ENCODE data around the gene C3orf18. TPM values are rescaled to one million over a fixed set of nuclear protein-coding genes. Genes with fewer than 3 reads are reported as not detected.
A peak's percentile ranks its signal among the peaks of the same experiment; 100 is the strongest.
"Not testable (repeated sequence)": the region's sequence is repeated elsewhere in the genome, so short reads cannot be mapped to it uniquely, and the experiment has no call there.

C3orf18 gene
- total RNA-seq, 1 donor: 6.2 TPM

DNA sequence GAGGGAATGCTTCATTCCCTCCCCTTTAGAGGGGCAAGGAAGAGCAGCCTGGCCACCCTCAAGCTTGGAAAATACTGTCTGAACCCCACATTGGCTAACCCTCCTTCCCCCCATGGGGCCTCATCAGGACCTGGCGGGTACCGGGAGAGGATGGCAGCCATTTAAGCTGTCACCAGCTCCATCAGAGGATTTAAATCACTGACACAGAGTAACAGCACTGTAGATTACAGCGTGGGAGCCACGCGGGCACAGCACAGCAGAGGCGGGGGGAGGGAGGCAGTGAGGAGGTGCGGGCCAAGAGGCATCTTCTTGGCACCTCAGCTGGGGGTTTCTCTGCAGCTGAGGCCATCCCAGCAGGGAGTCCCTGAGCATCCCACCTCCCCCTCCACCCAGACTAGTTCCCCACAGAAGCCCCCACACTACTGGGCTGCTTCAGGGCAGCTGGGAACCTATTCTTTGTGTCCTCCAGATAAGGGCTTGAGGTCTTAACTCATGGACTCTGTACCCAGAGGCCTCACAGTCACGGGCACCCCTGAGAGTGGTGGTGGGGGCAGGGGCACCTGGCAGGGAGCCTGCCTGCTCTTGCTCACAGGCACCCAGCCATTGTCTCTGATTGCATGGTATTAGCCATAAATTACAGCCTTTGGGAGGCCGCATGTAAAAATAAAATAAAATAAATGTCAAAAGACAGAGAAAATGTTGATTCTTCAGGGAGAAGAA is 42.2 kb downstream of the C3orf18 start:
- DNase-seq (ENCODE audit: low read depth in 2 of 3, low spot score in 2 of 3): no peak

- DNase-seq (ENCODE audit: low read depth in 2 of 3, low spot score in 2 of 3): no peak
Observed at GRCh38 chr3:50524746-50525145, 42.8 kb downstream of the C3orf18 start.

DNA sequence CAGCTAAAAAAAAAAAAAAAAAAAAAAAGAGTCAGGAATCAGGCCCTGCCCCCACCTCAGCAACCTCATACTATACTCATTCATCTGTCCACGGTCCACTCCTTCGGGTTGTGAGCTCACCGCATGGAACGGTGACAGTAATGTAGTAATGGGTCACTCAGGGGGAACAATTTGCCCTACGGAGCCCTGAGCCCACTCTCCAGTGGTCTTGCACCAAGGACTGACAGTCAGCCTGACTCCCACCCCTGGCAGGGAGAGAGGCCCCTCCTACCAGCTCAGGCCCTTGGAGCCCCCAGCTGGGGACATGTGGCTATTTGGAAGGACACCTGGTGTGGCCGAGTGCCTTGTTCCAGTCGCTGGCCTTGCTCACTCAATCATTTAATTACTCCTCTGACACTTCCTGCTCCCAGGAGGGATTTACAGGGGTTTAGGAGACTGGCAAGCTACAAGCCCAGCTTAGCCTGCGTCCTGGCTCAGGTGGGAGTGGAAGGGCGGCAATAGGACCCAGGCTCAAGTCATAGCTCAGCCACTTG is 44.2 kb downstream of the C3orf18 start:
- no peak for DNase-seq (ENCODE audit: low read depth in 2 of 3, low spot score in 2 of 3)

DNA sequence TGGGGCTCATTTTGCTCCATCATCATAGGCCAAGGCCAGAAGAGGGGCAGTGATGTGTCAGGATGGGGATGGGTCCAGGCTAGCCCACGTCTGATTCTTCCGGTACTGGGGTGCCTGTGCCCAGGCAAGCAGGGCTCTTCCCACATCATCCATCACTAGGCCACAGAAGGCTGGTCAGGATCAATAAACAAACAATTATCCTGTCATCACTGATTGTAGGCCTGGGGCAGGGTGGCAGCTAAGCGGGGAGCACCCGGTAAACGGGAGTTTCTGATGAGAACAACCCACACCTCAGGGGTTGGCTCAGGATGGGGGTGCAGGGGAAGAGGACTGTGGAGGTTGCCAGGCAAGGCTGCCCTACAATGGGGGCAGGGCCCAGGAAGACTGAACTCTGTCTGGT is 46.0 kb downstream of the C3orf18 start:
- no peak for DNase-seq (ENCODE audit: low read depth in 2 of 3, low spot score in 2 of 3)

GRCh38 chr3:50520849-50521248 is 46.7 kb downstream of the C3orf18 start:
- DNase-seq (ENCODE audit: low read depth in 2 of 3, low spot score in 2 of 3): no peak

- peak; percentile 43 to 71 (median 55) for DNase-seq (ENCODE audit: low read depth in 2 of 3, low spot score in 2 of 3)
Observed at GRCh38 chr3:50519471-50520089, 48.0 kb downstream of the C3orf18 start.

GRCh38 chr3:50518436-50518835 is 49.1 kb downstream of the C3orf18 start:
- no peak for DNase-seq (ENCODE audit: low read depth in 2 of 3, low spot score in 2 of 3)

- no peak for DNase-seq (ENCODE audit: low read depth in 2 of 3, low spot score in 2 of 3)
Observed at GRCh38 chr3:50517721-50518206, 49.8 kb downstream of the C3orf18 start.

- DNase-seq (ENCODE audit: low read depth in 2 of 3, low spot score in 2 of 3): no peak
Observed at GRCh38 chr3:50516440-50516871, 51.1 kb downstream of the C3orf18 start.

- DNase-seq (ENCODE audit: low read depth in 2 of 3, low spot score in 2 of 3): peak in 2 of 3 donors; percentile 45 to 60
Observed at GRCh38 chr3:50515565-50516439, 51.7 kb downstream of the C3orf18 start.

DNA sequence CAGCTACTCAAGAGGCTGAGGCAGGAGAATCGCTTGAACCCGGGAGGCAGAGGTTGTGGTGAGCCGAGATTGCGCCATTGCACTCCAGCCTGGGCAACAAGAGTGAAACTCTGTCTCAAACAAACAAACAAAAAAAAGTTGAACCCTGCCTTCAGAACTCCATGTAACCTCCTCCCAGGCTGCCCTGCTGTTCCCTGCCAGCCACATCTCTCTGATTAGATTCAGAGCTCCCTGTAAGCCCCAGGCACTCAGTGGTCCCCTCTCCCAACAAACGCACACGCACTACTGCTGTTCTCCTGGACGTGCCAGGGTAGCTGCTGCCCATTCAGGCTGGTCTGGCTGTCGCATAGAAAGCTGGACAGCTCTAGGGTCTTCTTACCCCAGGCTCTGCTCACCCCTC is 54.6 kb downstream of the C3orf18 start:
- not testable (repeated sequence) for DNase-seq (ENCODE audit: low read depth in 2 of 3, low spot score in 2 of 3)

DNA sequence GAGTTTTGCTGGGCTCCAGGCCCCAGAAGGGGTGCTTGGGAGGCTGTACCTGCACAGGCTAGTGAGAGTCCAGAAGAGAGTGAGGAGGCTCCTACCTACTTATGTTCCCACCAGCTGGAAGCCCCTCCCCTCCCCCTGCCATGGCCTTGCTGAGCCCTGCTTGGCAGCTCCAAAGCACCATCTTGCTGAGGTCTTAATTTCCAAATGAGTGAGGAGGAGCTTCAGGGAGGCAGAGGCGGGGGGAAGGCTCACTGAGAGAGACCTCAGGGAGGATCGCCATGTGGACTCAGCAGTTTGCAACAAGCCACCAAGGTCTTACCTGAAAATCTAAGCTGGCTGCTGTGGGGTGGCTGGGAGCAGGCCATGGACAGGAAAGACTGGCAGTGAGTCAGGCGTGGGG is 55.4 kb downstream of the C3orf18 start:
- DNase-seq (ENCODE audit: low read depth in 2 of 3, low spot score in 2 of 3): no peak

- DNase-seq (ENCODE audit: low read depth in 2 of 3, low spot score in 2 of 3): no peak
Observed at GRCh38 chr3:50510325-50510724, 57.2 kb downstream of the C3orf18 start.

- DNase-seq (ENCODE audit: low read depth in 2 of 3, low spot score in 2 of 3): no peak
Observed at GRCh38 chr3:50509715-50510114, 57.8 kb downstream of the C3orf18 start.

DNA sequence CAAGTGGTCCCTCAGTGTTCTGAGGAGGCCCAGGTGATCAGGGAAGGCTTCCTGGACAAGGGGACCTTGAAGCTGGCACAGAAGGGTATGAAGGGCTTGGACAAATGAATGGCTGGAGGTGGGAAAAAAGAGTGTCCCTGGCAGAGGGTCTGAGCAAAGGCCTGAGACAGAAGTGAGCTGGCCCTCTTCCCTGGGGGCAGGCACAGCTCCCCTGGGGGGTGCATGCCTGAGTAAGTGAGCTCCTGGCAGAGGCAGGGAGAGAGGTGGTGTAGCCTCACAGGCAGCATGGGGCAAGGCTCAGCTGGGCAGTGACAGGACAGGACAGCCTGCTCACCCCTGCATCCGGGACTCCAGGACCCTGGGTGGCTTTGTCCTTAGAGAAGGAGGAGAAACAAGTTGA is 58.7 kb downstream of the C3orf18 start:
- no peak for DNase-seq (ENCODE audit: low read depth in 2 of 3, low spot score in 2 of 3)

Other genes with a start within 250 kb of the C3orf18 start
- 39.9 TPM for gene HYAL2, start 245.0 kb downstream of the C3orf18 start, total RNA-seq
- 28.8 TPM for gene TUSC2, start 239.5 kb downstream of the C3orf18 start, total RNA-seq
- gene RASSF1, start 226.9 kb downstream of the C3orf18 start, total RNA-seq: 217 TPM
- 3.8 TPM for gene ZMYND10, start 222.0 kb downstream of the C3orf18 start, total RNA-seq
- 39.9 TPM for gene NPRL2, start 217.0 kb downstream of the C3orf18 start, total RNA-seq
- gene CYB561D2, start 216.9 kb downstream of the C3orf18 start, total RNA-seq: 57.6 TPM
- gene TMEM115, start 208.2 kb downstream of the C3orf18 start, total RNA-seq: 49.3 TPM
- gene CACNA2D2, start 64.1 kb downstream of the C3orf18 start, total RNA-seq: 1.1 TPM
- 10.0 TPM for gene HEMK1, start 1.8 kb upstream of the C3orf18 start, total RNA-seq
- 17.8 TPM for gene CISH, start 44.0 kb upstream of the C3orf18 start, total RNA-seq
- gene MAPKAPK3, start 49.4 kb upstream of the C3orf18 start, total RNA-seq: 263 TPM
- 1.3 TPM for gene DOCK3, start 107.2 kb upstream of the C3orf18 start, total RNA-seq